ENCODE measurements around the gene NAALADL2.
"Not testable (repeated sequence)": the region's sequence is repeated elsewhere in the genome, so short reads cannot be mapped to it uniquely, and the experiment has no call there.

NAALADL2 gene

GRCh38 chr3:175329373-175329772 is 470.2 kb downstream of the NAALADL2 start:
- DNase-seq, result no peak

GRCh38 chr3:175335229-175335628 is 476.1 kb downstream of the NAALADL2 start:
- no peak for DNase-seq

- DNase-seq, result no peak
These were observed 477.4 kb downstream of the NAALADL2 start for GRCh38 chr3:175336406-175337133.

GRCh38 chr3:175337631-175338030 is 478.5 kb downstream of the NAALADL2 start:
- no peak for DNase-seq

- DNase-seq, result no peak
These were observed 479.8 kb downstream of the NAALADL2 start for GRCh38 chr3:175338775-175339535.

- no peak for DNase-seq
These were observed 481.3 kb downstream of the NAALADL2 start for GRCh38 chr3:175340338-175341015.

GRCh38 chr3:175342196-175342595 is 483.1 kb downstream of the NAALADL2 start:
- no peak for DNase-seq

GRCh38 chr3:175343946-175344345 is 484.8 kb downstream of the NAALADL2 start:
- no peak for DNase-seq

- DNase-seq, result no peak
These were observed 487.6 kb downstream of the NAALADL2 start for GRCh38 chr3:175346573-175347356.

GRCh38 chr3:175349168-175349567 is 490.0 kb downstream of the NAALADL2 start:
- DNase-seq, result no peak

- no peak for DNase-seq
These were observed 496.7 kb downstream of the NAALADL2 start for GRCh38 chr3:175355801-175356335.

- no peak for DNase-seq
These were observed 497.8 kb downstream of the NAALADL2 start for GRCh38 chr3:175356899-175357324.

- no peak for DNase-seq
These were observed 498.6 kb downstream of the NAALADL2 start for GRCh38 chr3:175357758-175358157.

GRCh38 chr3:175358935-175359334 is 499.8 kb downstream of the NAALADL2 start:
- no peak for DNase-seq

GRCh38 chr3:175370426-175370825 is 511.3 kb downstream of the NAALADL2 start:
- DNase-seq, result not testable (repeated sequence)

GRCh38 chr3:175371187-175371586 is 512.1 kb downstream of the NAALADL2 start:
- not testable (repeated sequence) for DNase-seq

GRCh38 chr3:175374705-175375104 is 515.6 kb downstream of the NAALADL2 start:
- DNase-seq, result no peak

GRCh38 chr3:175378348-175378747 is 519.2 kb downstream of the NAALADL2 start:
- no peak for DNase-seq

GRCh38 chr3:175381685-175382084 is 522.6 kb downstream of the NAALADL2 start:
- DNase-seq, result no peak

- DNase-seq, result no peak
These were observed 524.2 kb downstream of the NAALADL2 start for GRCh38 chr3:175383371-175383770.

GRCh38 chr3:175383813-175384212 is 524.7 kb downstream of the NAALADL2 start:
- DNase-seq, result no peak

- DNase-seq, result no peak
These were observed 525.4 kb downstream of the NAALADL2 start for GRCh38 chr3:175384569-175384968.

GRCh38 chr3:175386630-175387029 is 527.5 kb downstream of the NAALADL2 start:
- DNase-seq, result no peak
